NCI-H2107 (cell line): ENCODE data around the gene EXOC7.

Experiments used
- DNase-seq: peaks from one replicate; lab custom pipeline; 2025; lab: John Stamatoyannopoulos, UW

Gene EXOC7

GRCh38 chr17:76138234-76138895 lies 34.8 kb upstream of the EXOC7 start:
- DNase-seq = peak; percentile 70

GRCh38 chr17:76137351-76138233 lies 34.0 kb upstream of the EXOC7 start:
- DNase-seq = no peak

- no peak for DNase-seq
Observed at GRCh38 chr17:76137001-76137350, 33.4 kb upstream of the EXOC7 start.

- DNase-seq = no peak
Observed at GRCh38 chr17:76136276-76137000, 32.9 kb upstream of the EXOC7 start.

- no peak for DNase-seq
Observed at GRCh38 chr17:76135810-76136188, 32.2 kb upstream of the EXOC7 start.

GRCh38 chr17:76134911-76135809 lies 31.6 kb upstream of the EXOC7 start:
- DNase-seq = no peak

GRCh38 chr17:76132574-76133338 lies 29.2 kb upstream of the EXOC7 start:
- peak; percentile 71 for DNase-seq

GRCh38 chr17:76131692-76132573 lies 28.3 kb upstream of the EXOC7 start:
- DNase-seq = no peak

GRCh38 chr17:76131051-76131691 lies 27.6 kb upstream of the EXOC7 start:
- no peak for DNase-seq

- no peak for DNase-seq
Observed at GRCh38 chr17:76130473-76130872, 26.9 kb upstream of the EXOC7 start.

- DNase-seq = no peak
Observed at GRCh38 chr17:76125922-76126321, 22.3 kb upstream of the EXOC7 start.

- DNase-seq = no peak
Observed at GRCh38 chr17:76125391-76125675, 21.7 kb upstream of the EXOC7 start.

- DNase-seq = no peak
Observed at GRCh38 chr17:76124582-76125390, 21.2 kb upstream of the EXOC7 start.

GRCh38 chr17:76123749-76124581 lies 20.4 kb upstream of the EXOC7 start:
- DNase-seq = no peak

- DNase-seq = no peak
Observed at GRCh38 chr17:76123191-76123499, 19.6 kb upstream of the EXOC7 start.

GRCh38 chr17:76122431-76123190 lies 19.0 kb upstream of the EXOC7 start:
- DNase-seq = no peak

GRCh38 chr17:76121932-76122430 lies 18.4 kb upstream of the EXOC7 start:
- DNase-seq = no peak
